Stimulated activated naive CD8-positive, alpha-beta T cell treated with anti-CD3 and anti-CD28 coated beads, Interleukin-15, Interleukin-2, amounts not matched to agents 100 U/mL and 50 U/mL, for 24 hours (primary cell): ENCODE data around the gene SPTLC2.
"Not testable (repeated sequence)": the region's sequence is repeated elsewhere in the genome, so short reads cannot be mapped to it uniquely, and the experiment has no call there.

Source experiments
- ATAC-seq: fragments of 150-1000 bp; cut with Tn5 transposase; one replicate; pipeline ENCODE4 v1.10.0; 2021
- DNase-seq: peaks from one replicate; pipeline ENCODE4 v3.0.0; 2021

SPTLC2 gene

DNA sequence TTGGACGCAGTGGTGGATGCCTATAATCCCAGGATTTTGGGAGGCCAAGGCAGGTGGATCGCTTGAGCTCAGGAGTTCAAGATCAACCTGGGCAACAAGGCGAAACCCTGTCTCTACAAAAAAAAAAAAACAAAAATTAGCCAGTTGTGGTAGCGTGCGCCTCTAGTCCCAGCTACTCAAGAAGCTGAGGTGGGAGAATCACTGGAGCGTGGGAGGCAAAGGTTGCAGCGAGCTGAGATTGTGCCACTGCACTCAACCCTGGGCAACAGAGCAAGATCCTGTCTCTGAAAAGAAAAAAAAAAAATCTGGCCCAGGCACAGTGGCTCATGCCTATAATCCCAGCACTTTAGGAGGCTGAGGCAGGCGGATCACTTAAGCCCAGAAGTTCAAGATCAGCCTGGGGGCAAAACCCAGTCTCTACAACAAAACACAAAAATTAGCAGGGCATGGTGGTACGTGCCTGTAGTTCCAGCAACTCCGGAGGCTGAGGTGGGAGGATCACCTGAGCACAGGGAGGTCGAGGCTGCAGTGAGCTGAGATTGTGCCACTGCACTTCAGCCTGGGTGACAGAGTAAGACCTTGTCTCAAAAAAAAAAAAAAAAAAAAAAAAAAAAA is 27.9 kb downstream of the SPTLC2 start:
- ATAC-seq, DNase-seq: not testable (repeated sequence)

DNA sequence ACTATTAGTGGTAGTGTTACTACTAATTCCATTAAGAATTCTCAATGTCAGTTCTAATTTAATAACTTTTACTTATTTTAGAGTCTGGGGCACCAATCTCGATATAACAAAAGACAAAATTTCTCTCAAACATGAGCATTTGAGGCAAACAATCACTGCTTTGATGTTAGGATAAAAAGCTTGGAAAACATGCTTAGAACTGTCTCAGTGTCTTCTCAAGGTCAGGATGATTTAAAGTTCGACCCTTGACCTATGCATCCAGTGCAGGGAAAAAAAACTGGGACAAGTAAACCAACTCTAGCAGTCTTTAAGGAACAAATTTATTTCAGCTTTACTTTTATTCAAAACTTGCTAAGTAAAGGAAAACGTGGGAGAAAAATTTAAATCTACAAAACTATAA is 31.1 kb downstream of the SPTLC2 start:
- DNase-seq (no peak), ATAC-seq (no peak)

DNA sequence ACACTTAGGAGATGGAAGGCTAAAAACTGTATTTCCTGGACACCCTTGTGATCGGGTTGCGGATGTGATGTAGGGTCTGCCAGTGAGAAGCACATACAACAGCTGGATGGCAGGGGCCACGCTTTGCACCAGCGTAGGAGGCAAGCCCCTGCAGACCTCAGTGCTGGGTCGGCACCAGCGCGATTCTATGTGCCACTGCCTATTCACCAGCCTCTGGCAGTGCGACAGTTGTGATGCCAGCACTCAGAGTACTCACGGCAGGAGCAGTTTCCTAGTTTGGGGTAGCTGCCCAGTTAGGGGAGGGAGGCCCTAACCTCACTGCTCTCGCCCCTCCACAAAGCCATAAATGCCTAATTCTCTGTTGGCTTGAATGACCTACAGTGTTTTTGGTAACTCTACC is 31.6 kb downstream of the SPTLC2 start:
- ATAC-seq (no peak), DNase-seq (no peak)

DNA sequence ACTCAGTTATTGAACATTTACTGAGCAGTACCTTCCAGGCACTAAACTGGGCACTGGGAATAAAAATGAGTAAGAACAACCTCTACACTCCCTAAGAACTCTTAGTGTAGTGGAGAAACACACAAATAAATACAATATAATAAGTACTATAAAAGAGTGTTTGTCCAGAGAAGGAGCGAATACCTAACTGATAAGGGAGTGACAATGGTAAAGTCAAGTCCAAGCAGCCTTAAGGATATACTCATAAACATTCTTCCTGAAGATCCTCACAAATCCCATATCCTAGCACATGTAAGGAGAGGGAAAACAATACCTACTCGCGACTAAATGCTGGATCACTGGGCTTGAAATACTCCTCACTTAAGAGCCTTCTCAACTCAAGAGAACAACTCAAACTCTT is 32.8 kb downstream of the SPTLC2 start:
- DNase-seq (no peak), ATAC-seq (no peak)

DNA sequence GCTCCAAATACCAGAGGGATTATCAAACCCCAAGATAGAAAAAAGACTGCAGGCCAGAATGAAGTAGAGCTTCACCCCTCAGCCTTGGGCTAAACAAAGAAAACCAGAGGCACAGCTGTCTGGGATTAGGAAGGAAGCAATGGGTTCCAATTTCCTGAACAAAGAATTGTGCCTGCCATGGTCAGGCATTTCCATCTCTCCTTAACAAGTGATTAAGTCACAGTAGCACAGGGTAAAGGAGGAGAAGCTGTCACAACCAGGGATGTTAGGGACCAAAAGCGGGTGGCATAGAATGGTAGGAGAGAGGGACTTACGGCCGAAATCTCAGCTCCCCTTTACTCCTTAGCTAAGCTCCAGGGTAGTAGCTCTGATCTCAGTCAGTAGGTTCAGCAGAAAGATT is 33.9 kb downstream of the SPTLC2 start:
- ATAC-seq (no peak), DNase-seq (no peak)

DNA sequence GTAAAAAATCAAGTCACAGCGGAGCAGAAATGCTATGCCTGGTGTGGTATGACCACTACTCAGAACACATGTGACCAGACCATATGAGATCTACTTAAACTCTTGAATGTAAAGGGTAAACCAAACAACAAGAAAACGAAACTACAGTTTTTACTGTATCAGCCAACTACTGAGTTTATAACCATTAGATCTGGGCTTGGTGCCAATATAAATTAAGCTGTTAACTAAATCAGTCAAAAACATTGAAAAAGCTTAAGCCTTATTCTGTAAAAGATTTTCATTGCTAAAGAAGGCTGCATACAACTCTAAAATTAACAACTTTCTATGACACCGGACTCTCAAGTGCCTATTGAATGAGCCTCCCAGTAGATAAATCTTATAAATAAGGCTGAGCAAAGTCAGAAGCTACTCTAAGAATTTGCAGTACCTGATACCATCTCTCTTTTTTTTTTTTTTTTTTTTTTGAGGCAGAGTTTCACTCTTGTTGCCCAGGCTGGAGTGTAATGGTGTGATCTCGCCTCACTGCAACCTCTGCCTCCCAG is 35.4 kb downstream of the SPTLC2 start:
- DNase-seq (no peak), ATAC-seq (peak; percentile 87)

DNA sequence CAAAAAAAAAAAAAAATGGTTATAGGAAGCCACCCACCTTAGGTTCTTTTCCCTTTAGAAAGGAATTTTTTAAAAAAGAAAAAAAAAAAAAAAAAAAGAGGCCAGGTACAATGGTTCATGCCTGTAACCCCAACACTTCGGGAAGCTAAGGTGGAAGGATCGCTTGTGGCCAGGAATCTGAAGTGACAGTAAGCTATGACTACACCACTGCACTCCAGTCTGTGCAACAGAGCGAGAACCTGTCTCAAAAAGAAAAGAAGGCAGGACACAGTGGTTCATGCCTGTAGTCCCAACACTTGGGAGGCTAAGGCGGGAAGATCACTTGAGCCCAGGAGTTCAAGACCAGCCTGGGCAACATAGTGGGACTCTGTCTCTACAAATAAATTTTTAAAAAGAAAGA is 36.0 kb downstream of the SPTLC2 start:
- ATAC-seq = no peak

DNA sequence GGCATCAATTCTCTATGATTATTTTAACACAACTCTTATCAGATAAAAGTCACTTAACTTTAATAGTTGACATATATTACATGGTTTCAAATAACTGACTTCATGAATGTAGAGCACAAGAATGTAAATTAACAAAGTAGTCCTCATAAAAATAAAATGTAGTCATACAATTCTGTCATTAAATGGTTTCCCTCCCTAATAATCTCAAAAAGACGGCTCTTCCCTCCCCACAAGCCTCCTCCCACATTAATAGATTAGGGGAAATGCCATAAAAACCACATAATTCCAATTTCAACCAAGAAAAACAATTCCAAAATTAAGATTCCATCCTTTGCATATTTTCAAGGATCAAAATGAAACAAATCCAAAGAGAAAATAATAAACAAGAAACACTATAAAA is 36.7 kb downstream of the SPTLC2 start:
- ATAC-seq (no peak), DNase-seq (no peak)

More for the DNA sequence above, 36.0 kb downstream of the SPTLC2 start:
- DNase-seq = no peak

DNA sequence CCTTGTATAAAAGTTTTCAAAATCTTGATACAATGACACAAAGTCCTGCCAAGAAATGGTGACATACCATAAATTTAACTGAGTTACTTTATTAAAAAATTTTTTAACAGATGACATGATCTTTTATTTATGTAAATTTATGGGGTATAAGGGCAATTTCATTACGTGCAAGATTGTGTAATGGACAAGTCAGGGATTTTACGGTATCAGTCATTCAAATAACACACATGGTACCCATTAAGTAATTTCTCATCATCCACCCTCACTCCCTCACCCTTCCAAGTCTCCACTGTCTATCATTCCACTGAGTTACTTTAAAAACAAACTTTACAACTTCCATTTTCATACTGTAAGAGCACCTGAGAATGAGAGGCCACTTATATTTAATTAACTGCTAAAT is 37.4 kb downstream of the SPTLC2 start:
- ATAC-seq (no peak), DNase-seq (no peak)

DNA sequence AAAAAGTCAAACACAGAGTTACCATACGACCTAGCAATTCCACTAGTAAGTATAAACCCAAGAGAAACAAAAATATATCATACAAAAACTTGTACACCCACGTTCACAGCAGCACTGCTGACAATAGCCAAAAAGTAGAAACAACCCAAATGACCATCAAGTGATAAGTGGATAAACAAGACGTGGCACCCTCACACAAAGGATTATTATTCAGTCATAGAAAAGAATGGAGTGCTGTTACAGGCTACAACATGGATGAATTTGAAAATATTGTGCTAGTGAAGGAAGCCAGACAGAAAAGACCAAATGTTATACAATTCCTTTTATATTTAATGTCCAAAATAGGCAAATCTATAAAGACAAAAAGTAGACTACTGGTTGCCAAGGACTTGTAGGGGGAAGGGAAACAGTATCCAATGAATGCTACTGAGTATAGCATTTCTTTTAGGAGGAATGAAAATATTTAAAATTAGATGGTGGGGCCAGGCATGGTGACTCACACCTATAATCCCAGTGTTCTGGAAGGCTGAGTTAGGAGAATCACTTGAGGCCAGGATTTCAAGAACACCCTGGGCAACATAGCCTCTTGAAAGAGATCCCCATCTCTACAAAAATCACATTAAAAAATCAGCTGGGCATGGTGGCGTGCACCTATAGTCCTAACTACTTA is 41.9 kb downstream of the SPTLC2 start:
- DNase-seq (no peak), ATAC-seq (no peak)

DNA sequence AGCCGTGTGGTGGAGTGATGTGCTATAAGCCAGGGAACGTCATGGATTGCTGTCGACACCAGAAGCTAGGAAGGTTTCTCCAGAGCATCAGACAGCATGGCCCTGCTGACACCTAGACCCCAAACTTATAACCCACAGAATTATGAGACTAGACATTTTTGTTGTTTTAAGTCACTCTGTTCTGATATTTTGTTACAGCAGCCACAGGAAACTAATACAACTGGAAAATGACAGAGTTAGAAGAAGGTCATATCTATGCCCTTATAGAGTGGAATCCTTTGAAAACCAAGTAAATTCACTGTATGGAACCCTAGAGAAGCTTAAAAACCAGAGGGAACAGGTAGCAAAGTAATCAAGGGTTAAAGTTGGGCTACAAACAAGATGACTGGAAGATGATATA is 42.5 kb downstream of the SPTLC2 start:
- DNase-seq (no peak), ATAC-seq (no peak)

DNA sequence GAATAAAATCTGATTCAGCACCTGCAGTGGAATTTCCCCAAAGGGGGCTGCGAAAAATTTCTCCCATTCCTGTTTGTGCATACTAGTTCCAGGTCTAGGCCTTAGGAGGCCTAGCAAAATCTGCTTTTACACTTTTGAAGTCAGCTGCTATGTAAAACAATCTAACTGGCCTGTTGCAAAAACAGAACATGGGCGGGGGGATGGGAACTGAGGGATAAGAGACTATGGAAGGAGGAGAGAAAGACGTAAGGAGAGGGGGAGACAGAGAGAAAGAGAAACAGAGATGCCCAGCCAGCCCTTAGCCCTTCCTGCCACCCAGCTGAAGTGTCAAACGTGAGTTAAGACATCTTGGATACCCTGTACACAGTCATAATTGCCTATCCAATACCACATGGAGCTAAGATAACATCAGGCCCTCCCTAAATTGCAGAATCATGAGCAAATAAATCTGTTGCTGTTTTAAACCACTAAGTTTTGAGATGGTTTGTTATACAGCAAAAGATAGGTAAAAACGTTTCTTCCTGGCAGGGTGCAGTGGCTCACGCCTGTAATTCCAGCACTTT is 45.6 kb downstream of the SPTLC2 start:
- ATAC-seq (no peak), DNase-seq (no peak)

DNA sequence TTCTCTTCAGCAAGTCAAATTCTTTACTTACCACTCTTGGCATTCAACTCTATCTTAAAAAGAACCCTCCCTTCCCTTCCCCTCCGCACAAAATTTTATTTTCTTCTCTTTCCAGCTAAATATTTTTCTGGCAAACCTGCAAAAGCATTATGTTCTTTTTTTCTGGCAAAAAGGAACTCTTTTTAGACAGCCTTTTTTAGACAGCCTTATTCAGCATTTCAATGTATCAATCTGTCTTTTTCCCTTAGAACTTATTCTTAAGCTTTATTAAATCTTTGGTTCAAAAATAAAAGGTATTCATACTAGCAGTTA is 50.5 kb downstream of the SPTLC2 start:
- DNase-seq (no peak), ATAC-seq (no peak)

DNA sequence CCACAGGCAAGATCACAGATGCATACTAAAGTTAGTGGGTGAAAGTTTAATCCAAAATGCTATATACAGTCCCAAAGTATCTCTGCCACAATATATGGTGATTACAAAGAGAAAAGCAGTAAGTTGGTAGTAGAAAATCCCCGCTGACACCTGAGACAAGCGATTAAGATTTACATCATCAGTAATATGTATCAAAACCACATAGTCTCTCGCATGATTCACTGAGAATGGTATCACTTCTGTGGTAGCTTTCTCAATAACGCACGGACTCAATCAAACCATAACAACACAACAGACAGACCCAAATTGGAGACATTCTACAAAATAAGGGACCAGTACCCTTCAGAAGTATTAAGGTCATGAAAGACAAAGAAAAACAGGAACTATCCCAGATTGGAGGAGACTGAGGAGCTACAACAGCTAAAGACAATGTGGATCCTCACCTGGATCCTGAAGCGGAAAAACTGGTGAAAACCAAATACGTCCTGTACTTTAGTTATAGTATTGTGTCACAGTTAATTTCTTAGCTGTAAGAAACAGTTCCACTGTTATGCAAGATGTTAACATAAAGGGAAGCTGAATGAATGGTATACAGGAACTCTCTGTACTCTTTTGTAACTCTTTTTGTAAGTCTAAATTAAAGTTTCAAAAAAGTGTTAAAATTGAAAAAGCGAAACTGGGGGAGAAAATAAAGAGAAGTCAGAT is 51.0 kb downstream of the SPTLC2 start:
- no peak for DNase-seq
- peak; percentile 69 for ATAC-seq

DNA sequence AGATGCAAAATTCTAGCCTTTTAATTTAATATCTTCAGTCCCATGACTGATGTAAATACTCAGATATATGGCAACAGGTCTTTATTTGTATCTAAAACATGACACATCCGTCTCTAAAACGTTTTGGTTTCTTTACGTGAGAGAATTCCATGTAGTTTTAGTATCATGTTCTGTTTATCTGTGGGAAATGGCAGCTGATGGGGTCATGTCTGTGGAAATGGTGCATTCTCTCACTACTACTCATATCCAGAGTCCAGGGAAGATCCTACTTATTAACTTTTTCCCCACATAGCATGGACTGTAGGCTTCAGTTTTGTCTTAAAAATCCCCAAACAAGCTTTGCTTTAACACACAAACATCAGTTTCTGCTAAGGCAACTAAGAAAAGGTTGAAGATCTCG is 53.8 kb downstream of the SPTLC2 start:
- DNase-seq (no peak), ATAC-seq (no peak)

DNA sequence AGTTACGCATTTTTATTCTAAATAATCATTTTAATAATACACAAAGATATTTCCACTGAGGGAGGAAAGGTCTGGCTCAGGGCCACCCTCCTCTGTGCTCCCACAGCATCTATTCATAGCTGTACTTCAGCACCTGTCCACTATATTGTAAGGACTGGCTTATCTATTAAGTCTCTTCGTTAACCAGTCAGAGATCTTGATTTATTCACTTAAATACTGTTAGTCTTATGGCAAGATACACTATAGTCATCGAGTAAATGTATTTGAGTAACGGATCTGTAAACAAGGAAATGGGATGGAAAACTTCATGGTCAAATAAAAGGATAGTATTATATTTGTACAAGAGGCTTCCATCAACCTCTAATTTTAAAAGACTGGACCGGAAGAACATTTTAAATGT is 54.6 kb downstream of the SPTLC2 start:
- DNase-seq = no peak
- ATAC-seq = no peak

DNA sequence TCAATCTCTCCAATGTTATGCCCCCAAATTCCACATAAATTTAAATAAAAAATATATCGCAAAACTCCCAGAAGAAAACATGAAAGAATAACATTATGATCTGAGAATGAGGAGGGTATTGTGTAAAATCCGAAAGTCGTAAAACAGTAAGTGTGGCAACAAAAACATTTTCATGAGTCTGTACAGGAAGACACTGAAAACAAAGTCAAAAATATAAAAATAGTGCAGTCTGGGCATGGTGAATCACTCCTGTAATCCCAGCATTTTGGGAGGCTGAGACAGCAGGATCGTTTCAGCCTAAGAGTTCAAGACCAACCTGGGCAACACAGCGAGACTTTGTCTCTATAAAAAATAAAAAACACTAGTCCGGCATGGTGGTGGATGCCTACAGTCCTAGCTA is 57.1 kb downstream of the SPTLC2 start:
- DNase-seq (no peak), ATAC-seq (no peak)

DNA sequence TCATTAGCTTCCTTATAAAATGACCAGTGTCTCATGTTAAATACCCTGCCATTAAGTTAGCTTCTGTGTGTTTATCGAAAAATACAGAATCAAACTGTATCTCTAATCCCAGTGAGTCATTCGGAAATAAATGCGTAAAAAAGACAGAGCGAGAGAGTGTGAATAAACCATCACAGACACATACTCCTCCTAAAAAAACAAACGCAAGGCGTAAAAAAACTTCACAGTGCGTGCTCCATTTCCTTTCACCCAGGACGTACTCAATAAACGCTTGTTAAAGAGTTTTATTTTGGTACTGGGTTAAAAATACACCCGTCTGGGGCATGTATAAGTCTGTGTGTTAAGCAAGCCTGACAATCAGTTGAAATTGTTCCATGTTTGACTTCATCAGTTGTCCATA is 59.0 kb downstream of the SPTLC2 start:
- no peak for DNase-seq

DNA sequence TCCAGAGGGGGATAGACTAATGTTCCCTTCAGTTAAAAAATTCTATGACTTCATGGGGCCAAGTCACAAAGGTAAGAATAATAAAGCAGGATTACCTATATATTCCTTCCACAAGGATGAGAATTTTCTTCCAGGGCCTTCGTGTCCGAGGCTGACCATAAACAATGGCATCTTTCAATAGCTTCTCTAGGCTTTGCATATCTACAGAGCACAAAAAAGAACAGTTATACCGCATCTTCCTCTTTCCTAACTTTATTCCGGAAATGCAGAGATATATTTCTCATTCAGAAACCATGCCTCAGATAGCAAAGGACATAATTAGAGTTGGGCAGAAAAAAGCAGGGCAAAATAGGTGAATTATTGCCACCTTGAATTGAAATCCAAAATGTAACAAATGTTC is 59.5 kb downstream of the SPTLC2 start:
- ATAC-seq = no peak
- no peak for DNase-seq

More for the DNA sequence above, 59.0 kb downstream of the SPTLC2 start:
- ATAC-seq = no peak

DNA sequence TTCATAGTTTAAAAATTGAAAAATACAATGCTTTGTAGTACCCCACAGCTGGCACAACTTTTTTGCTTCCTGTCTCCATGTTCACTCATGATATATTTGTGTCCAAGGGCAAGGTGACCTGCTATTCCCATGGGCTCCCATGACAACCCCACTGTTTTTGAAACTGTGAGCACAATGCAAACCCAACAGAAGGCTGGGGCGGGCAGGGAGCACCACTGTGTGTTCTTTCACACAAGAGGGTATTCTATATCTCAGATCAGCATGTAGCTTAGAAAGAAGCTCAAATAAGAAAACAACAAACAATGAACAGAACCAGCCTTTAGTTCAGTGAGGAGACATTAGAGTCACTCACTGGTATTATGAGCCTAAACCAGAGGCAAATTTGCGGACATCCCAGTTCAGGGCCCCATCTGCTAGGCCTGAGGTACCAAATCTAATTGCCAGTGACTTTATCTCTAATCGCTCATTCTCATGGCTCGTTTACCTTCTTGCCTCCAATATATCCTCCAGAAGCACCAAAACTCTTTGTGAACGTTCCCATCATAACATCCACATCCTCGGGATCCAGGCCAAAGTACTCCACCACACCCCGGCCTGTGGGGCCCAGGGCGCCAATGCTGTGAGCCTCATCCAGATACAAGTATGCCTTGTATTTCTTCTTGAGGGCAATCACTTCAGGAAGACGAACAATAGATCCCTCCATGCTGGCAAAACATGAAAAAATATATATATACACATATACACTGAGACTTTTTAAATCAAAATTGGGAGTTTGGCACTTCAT is 61.4 kb downstream of the SPTLC2 start:
- DNase-seq = no peak
- ATAC-seq = no peak

DNA sequence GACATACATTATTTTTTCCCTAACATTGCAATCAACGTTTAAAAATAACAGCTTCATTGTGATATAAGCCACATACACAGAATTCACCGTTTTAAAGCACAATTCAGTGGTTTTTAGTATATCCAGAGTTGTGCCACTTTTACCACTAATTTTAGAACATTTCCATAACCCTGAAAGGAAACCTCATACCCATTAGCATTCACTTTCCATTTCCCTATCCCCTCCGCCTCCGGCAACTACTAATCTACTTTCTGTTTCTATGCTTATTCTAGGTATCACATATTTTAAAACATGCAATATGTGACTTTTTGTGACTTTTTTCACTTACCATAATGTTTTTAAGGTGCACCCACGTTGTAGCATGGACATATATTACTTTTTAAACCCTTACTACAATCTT is 62.2 kb downstream of the SPTLC2 start:
- DNase-seq = no peak

DNA sequence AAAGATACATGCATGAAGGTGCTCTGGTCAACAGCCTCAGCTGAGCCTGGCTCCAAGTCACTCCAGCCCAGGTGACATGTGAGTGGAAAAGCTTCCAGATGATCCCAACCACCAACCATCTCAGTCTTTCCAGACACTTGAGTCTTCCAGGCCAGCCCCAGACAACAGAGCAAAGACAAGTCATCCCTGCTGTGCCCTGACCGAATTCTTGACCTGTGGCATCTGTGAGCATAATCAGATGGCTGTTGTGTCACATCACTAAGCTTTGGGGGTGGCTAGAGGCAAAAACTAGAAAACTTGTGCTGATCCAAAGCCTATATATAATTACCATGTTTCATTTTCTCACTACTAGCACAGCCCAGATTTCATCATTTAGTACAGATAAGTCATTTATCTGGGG is 67.0 kb downstream of the SPTLC2 start:
- no peak for DNase-seq
- no peak for ATAC-seq

More for the DNA sequence above, 62.2 kb downstream of the SPTLC2 start:
- peak; percentile 63 for ATAC-seq
